Mesothelial cell of epicardium (in vitro differentiated cells): ENCODE measurements around the gene LMNA. TPM values are rescaled to one million over a fixed set of nuclear protein-coding genes. Genes with fewer than 3 reads are reported as not detected.
"Not testable (repeated sequence)": the region's sequence is repeated elsewhere in the genome, so short reads cannot be mapped to it uniquely, and the experiment has no call there.

Experiments
- DNase-seq, 2 experiments: peaks; one replicate each; pipeline ENCODE4 v3.0.0; 2021; ENCODE audit warnings: low spot score in 2 of 2; ENCODE audit not compliant: unreplicated experiment in 2 of 2
- H3K27ac Mint-ChIP-seq: 2 replicates; pipeline ENCODE4 v1.8.0; 2021; ENCODE audit warnings: mixed read lengths
- H3K27me3 Mint-ChIP-seq: 2 replicates; pipeline ENCODE4 v1.8.0; 2021; ENCODE audit warnings: low read depth, mixed read lengths
- H3K36me3 Mint-ChIP-seq: 2 replicates; pipeline ENCODE4 v1.8.0; 2021; ENCODE audit warnings: mixed read lengths
- H3K4me1 Mint-ChIP-seq: 2 replicates; pipeline ENCODE4 v1.8.0; 2021; ENCODE audit warnings: mixed read lengths
- H3K4me3 Mint-ChIP-seq: 2 replicates; pipeline ENCODE4 v1.8.0; 2021; ENCODE audit warnings: mild to moderate bottlenecking, moderate library complexity, mixed read lengths
- H3K9me3 Mint-ChIP-seq: 2 replicates; pipeline ENCODE4 v1.8.0; 2021; ENCODE audit warnings: mixed read lengths
- CTCF ChIP-seq: fragments of 200-600 bp; sonication (generic); IDR thresholded peaks from one replicate; pipeline ENCODE4 v1.5.0; 2021; ENCODE audit warnings: antibody characterized with exemption; ENCODE audit not compliant: unreplicated experiment
- total RNA-seq: library from RNA; stranded (reverse); gene quantifications from 3 replicates; pipeline ENCODE4 v1.2.1, GENCODE V29; 2021

LMNA gene
- total RNA-seq, 1 donor from 2014 or later: 96.9 TPM

- no peak for TF ChIP-seq CTCF
- H3K36me3 Mint-ChIP-seq: peaks cover 24% of the 10 kb centered on the region
- H3K4me3 Mint-ChIP-seq: no peak overlapping the region
- no peaks in the 10 kb centered on the region for H3K27me3 Mint-ChIP-seq
- peaks cover 8% of the 10 kb centered on the region for H3K9me3 Mint-ChIP-seq
- no peak for DNase-seq
- H3K27ac Mint-ChIP-seq: no peak overlapping the region
- H3K4me1 Mint-ChIP-seq: peaks cover 5% of the 10 kb centered on the region
Observed at GRCh38 chr1:156167536-156167935, 53.0 kb downstream of the LMNA start.

GRCh38 chr1:156172696-156173470 is 58.4 kb downstream of the LMNA start:
- Mint-ChIP-seq H3K9me3 (no peaks in the 10 kb centered on the region), H3K27ac (no peak overlapping the region), H3K36me3 (peaks cover 3% of the 10 kb centered on the region), H3K27me3 (no peaks in the 10 kb centered on the region), H3K4me1 (peaks cover under 1% of the 10 kb centered on the region), H3K4me3 (no peak overlapping the region)
- TF ChIP-seq CTCF: no peak
- no peak for DNase-seq

- no peak for DNase-seq
- H3K9me3 Mint-ChIP-seq: no peaks in the 10 kb centered on the region
- peaks cover 6% of the 10 kb centered on the region for H3K36me3 Mint-ChIP-seq
- no peak for TF ChIP-seq CTCF
- H3K27ac Mint-ChIP-seq: no peak overlapping the region
- H3K27me3 Mint-ChIP-seq: no peaks in the 10 kb centered on the region
- H3K4me1 Mint-ChIP-seq: peaks cover 15% of the 10 kb centered on the region
- H3K4me3 Mint-ChIP-seq: no peak overlapping the region
Observed at GRCh38 chr1:156176610-156177210, 62.2 kb downstream of the LMNA start.

- Mint-ChIP-seq H3K27ac (peak overlapping the region; percentile 0), H3K9me3 (no peaks in the 10 kb centered on the region), H3K36me3 (peaks cover 6% of the 10 kb centered on the region), H3K4me3 (no peak overlapping the region), H3K27me3 (no peaks in the 10 kb centered on the region), H3K4me1 (peaks cover 21% of the 10 kb centered on the region)
- DNase-seq: no peak
- TF ChIP-seq CTCF: no peak
Observed at GRCh38 chr1:156177919-156178654, 63.6 kb downstream of the LMNA start.

GRCh38 chr1:156180471-156180870 is 66.0 kb downstream of the LMNA start:
- no peak for DNase-seq
- peaks cover under 1% of the 10 kb centered on the region for H3K9me3 Mint-ChIP-seq
- no peak overlapping the region for H3K27ac Mint-ChIP-seq
- no peak for TF ChIP-seq CTCF
- no peak overlapping the region for H3K4me3 Mint-ChIP-seq
- H3K27me3 Mint-ChIP-seq: no peaks in the 10 kb centered on the region
- peaks cover 6% of the 10 kb centered on the region for H3K36me3 Mint-ChIP-seq
- peaks cover 24% of the 10 kb centered on the region for H3K4me1 Mint-ChIP-seq

- peak overlapping the region; percentile 87 for H3K27ac Mint-ChIP-seq
- H3K36me3 Mint-ChIP-seq, H3K4me3 Mint-ChIP-seq, H3K9me3 Mint-ChIP-seq, DNase-seq, H3K27me3 Mint-ChIP-seq: not testable (repeated sequence)
- H3K4me1 Mint-ChIP-seq: peaks cover 24% of the 10 kb centered on the region
Observed at GRCh38 chr1:156181391-156181924, 66.9 kb downstream of the LMNA start.

- H3K27me3 Mint-ChIP-seq: not testable (repeated sequence)
- peak overlapping the region; percentile 87 for H3K27ac Mint-ChIP-seq
Observed at GRCh38 chr1:156182010-156182779, 67.7 kb downstream of the LMNA start.

More at GRCh38 chr1:156182010-156182779, 67.7 kb downstream of the LMNA start:
- peaks cover 24% of the 10 kb centered on the region for H3K4me1 Mint-ChIP-seq
- H3K4me3 Mint-ChIP-seq, DNase-seq, H3K36me3 Mint-ChIP-seq: not testable (repeated sequence)
- peaks cover 15% of the 10 kb centered on the region for H3K9me3 Mint-ChIP-seq
